Cardiac atrium fibroblast (primary cell): ENCODE results near the gene HYDIN. TPM values are rescaled to one million over a fixed set of nuclear protein-coding genes. Genes with fewer than 3 reads are reported as not detected.

Experiments
- total RNA-seq: library from RNA; depleted of rRNA; stranded (reverse); fragments of >200 nt; gene quantifications from 2 replicates; pipeline ENCODE4 v1.2.3, GENCODE V29; 2015

Gene HYDIN
- 0.16 and 0.18 TPM in 2 replicates for total RNA-seq

GRCh38 chr16:71230122-71230845 is at the start of gene HYDIN:
Gene HYDIN (minus strand): TSS chr16:71230722. CDS start chr16:71186895, 43,827 bp downstream.

GRCh38 chr16:70800781-70801480 is 429.6 kb downstream of the HYDIN start, which contains the start of gene VAC14:
Gene VAC14 (minus strand): TSS chr16:70801158. CDS start chr16:70800900, 258 bp downstream.

Other genes with a start within 250 kb of the HYDIN start
- 12.6 and 17.5 TPM in 2 replicates for gene CMTR2, start 58.7 kb upstream of the HYDIN start, total RNA-seq
- gene CALB2, start 128.0 kb upstream of the HYDIN start, total RNA-seq = 5.2 TPM in 1 of 2 replicates, not detected in the other
- not detected in 2 replicates for gene TLE7, start 211.3 kb upstream of the HYDIN start, total RNA-seq
- 4.2 and 4.5 TPM in 2 replicates for gene ZNF23, start 231.5 kb upstream of the HYDIN start, total RNA-seq